ENCODE results near the gene NDUFS8. TPM values are rescaled to one million over a fixed set of nuclear protein-coding genes. Genes with fewer than 3 reads are reported as not detected.
"Not testable (repeated sequence)": the region's sequence is repeated elsewhere in the genome, so short reads cannot be mapped to it uniquely, and the experiment has no call there.

The NDUFS8 gene
- polyA plus RNA-seq, 3 donors = 62.9 to 141 (median 114) TPM

- H3K4me3 Mint-ChIP-seq = no peak overlapping the region
- TF ChIP-seq, protein P1, sequence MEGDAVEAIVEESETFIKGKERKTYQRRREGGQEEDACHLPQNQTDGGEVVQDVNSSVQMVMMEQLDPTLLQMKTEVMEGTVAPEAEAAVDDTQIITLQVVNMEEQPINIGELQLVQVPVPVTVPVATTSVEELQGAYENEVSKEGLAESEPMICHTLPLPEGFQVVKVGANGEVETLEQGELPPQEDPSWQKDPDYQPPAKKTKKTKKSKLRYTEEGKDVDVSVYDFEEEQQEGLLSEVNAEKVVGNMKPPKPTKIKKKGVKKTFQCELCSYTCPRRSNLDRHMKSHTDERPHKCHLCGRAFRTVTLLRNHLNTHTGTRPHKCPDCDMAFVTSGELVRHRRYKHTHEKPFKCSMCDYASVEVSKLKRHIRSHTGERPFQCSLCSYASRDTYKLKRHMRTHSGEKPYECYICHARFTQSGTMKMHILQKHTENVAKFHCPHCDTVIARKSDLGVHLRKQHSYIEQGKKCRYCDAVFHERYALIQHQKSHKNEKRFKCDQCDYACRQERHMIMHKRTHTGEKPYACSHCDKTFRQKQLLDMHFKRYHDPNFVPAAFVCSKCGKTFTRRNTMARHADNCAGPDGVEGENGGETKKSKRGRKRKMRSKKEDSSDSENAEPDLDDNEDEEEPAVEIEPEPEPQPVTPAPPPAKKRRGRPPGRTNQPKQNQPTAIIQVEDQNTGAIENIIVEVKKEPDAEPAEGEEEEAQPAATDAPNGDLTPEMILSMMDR (IDR thresholded peaks at IDR 0.05) = no peak
- H3K4me1 Mint-ChIP-seq = no peaks in the 10 kb centered on the region
- intact Hi-C loops (cut with micrococcal nuclease) = no loop called here
- peaks cover 9 to 19% (median 13%) of the 10 kb centered on the region in 3 donors for H3K27me3 Mint-ChIP-seq (ENCODE audit: low read depth in 3 of 3)
- H3K9me3 Mint-ChIP-seq = no peaks in the 10 kb centered on the region
- H2AFZ ChIP-seq (ENCODE audit: insufficient read depth, low read depth, low read length, poor library complexity, severe bottlenecking) = no peak overlapping the region
- H3K9ac ChIP-seq (ENCODE audit: insufficient read depth, low read length, poor library complexity, severe bottlenecking) = no peak overlapping the region
- no peak overlapping the region for H3K4me2 ChIP-seq (replicated peaks; ENCODE audit: extremely low read depth, low read length, poor library complexity, severe bottlenecking)
- no peak overlapping the region for H3K27ac Mint-ChIP-seq
- no peaks in the 10 kb centered on the region for H3K36me3 Mint-ChIP-seq
- no peak overlapping the region for H3K27ac ChIP-seq (ENCODE audit: low read depth in 1 of 2, low read length in 2 of 2)
- no peaks in the 10 kb centered on the region for H4K20me1 ChIP-seq (ENCODE audit: insufficient read depth, low read length)
- H3K9me3 ChIP-seq (replicated peaks in 1 of 2; ENCODE audit: control insufficient read depth in 1 of 2, insufficient read depth in 1 of 2, low read length in 2 of 2) = no peaks in the 10 kb centered on the region
- 82% methylated on average over 10 of the region's 29 CpGs for WGBS (ENCODE audit: insufficient coverage)
- H3K4me3 ChIP-seq (replicated peaks in 1 of 3; ENCODE audit: low read depth in 2 of 3, low read length in 3 of 3) = no peak overlapping the region
- H3K36me3 ChIP-seq (replicated peaks in 1 of 2; ENCODE audit: control insufficient read depth in 1 of 2, insufficient read depth in 2 of 2, low read length in 2 of 2) = no peaks in the 10 kb centered on the region
- DNase-seq = no peak
- H3K27me3 ChIP-seq (ENCODE audit: control insufficient read depth in 2 of 2, insufficient read depth in 2 of 2, low read length in 2 of 2) = peaks cover 0 to under 1% of the 10 kb centered on the region in 2 donors
- H3K79me2 ChIP-seq (ENCODE audit: insufficient read depth, low read length) = no peaks in the 10 kb centered on the region
- no peaks in the 10 kb centered on the region for H3K4me1 ChIP-seq (ENCODE audit: control insufficient read depth in 1 of 2, insufficient read depth in 2 of 2, low read length in 2 of 2)
These were observed 46.5 kb upstream of the NDUFS8 start for GRCh38 chr11:67983951-67984350.

DNA sequence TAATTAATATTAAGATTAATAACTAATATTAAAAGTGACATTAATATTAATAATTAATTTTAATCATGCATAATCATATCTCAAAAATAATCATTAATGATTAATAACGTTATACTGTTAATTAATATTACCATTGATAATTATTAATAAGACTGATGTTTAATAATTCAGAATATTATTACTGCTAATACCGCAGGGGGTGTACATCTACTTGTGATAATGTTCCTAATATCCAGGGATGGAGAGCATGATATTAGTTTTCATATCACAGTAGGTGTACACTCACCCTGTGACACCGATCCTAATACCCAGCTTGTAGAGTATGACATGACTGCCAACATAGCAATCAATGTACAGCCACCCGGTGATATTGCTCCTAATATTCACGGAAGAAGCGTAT, 45.2 kb upstream of the NDUFS8 start:
- H3K4me3 Mint-ChIP-seq; H3K79me2 ChIP-seq (ENCODE audit: insufficient read depth, low read length); intact Hi-C loops (cut with micrococcal nuclease); H3K27ac ChIP-seq (ENCODE audit: low read depth in 1 of 2, low read length in 2 of 2); DNase-seq; H3K36me3 Mint-ChIP-seq; H3K9ac ChIP-seq (ENCODE audit: insufficient read depth, low read length, poor library complexity, severe bottlenecking); H3K27ac Mint-ChIP-seq; H4K20me1 ChIP-seq (ENCODE audit: insufficient read depth, low read length); H3K4me3 ChIP-seq (replicated peaks in 1 of 3; ENCODE audit: low read depth in 2 of 3, low read length in 3 of 3); H3K9me3 Mint-ChIP-seq; H2AFZ ChIP-seq (ENCODE audit: insufficient read depth, low read depth, low read length, poor library complexity, severe bottlenecking); H3K9me3 ChIP-seq (replicated peaks in 1 of 2; ENCODE audit: control insufficient read depth in 1 of 2, insufficient read depth in 1 of 2, low read length in 2 of 2); H3K4me1 Mint-ChIP-seq; H3K4me2 ChIP-seq (replicated peaks; ENCODE audit: extremely low read depth, low read length, poor library complexity, severe bottlenecking); H3K4me1 ChIP-seq (ENCODE audit: control insufficient read depth in 1 of 2, insufficient read depth in 2 of 2, low read length in 2 of 2); H3K27me3 ChIP-seq (ENCODE audit: control insufficient read depth in 2 of 2, insufficient read depth in 2 of 2, low read length in 2 of 2); H3K36me3 ChIP-seq (replicated peaks in 1 of 2; ENCODE audit: control insufficient read depth in 1 of 2, insufficient read depth in 2 of 2, low read length in 2 of 2): not testable (repeated sequence)
- 100% methylated on average over 1 of the region's 6 CpGs for WGBS (ENCODE audit: insufficient coverage)
- H3K27me3 Mint-ChIP-seq (ENCODE audit: low read depth in 3 of 3) = peaks cover 3 to 12% (median 8%) of the 10 kb centered on the region in 3 donors

DNA sequence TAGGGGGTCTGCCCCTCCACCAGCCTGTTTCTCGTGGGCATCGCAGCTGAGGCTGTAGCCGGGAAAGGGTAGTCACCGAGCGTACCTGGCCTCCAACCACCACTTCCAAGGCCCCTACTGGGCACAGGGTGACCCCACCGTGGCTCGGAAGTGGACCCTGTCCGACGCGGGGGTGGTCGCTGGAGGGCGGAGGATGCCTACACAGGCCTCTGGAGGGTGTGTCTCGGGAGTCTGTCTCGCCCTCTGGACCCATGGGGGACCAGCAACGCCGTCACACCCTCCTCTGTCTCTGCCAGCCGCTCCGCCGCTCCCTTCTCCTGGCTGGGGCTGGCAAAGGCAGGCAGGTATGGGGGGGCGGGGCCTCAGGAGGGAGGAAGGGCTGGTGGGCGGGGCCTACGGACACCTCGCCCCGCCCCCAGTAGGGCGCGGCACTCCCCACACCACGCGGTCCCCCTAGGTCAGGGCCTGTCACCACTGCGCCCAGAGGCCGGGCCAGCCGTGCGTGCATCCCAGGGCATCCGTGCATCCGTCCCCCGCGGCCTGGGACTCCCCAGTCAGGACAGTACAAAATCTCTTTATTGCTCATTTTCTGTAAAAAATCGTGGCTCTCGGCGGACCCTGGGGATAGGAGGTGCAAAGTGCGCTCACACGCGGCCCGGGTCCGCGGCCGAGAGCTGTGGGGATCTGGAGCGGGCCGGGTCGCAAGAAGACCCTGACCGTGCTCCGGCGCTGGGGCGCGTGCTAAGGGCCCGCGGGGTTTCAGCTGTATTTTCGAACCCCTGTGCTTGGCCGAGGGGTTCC, 39.7 kb upstream of the NDUFS8 start:
- H3K27me3 ChIP-seq (ENCODE audit: control insufficient read depth in 2 of 2, insufficient read depth in 2 of 2, low read length in 2 of 2); H3K79me2 ChIP-seq (ENCODE audit: insufficient read depth, low read length); H2AFZ ChIP-seq (ENCODE audit: insufficient read depth, low read depth, low read length, poor library complexity, severe bottlenecking); H3K9me3 ChIP-seq (replicated peaks in 1 of 2; ENCODE audit: control insufficient read depth in 1 of 2, insufficient read depth in 1 of 2, low read length in 2 of 2); H3K4me1 ChIP-seq (ENCODE audit: control insufficient read depth in 1 of 2, insufficient read depth in 2 of 2, low read length in 2 of 2); intact Hi-C loops (cut with micrococcal nuclease); H3K4me3 Mint-ChIP-seq; H3K4me3 ChIP-seq (replicated peaks in 1 of 3; ENCODE audit: low read depth in 2 of 3, low read length in 3 of 3); H3K27ac ChIP-seq (ENCODE audit: low read depth in 1 of 2, low read length in 2 of 2); H3K9me3 Mint-ChIP-seq; H3K9ac ChIP-seq (ENCODE audit: insufficient read depth, low read length, poor library complexity, severe bottlenecking); H3K27me3 Mint-ChIP-seq (ENCODE audit: low read depth in 3 of 3); H3K4me2 ChIP-seq (replicated peaks; ENCODE audit: extremely low read depth, low read length, poor library complexity, severe bottlenecking): not testable (repeated sequence)
- Mint-ChIP-seq H3K36me3 (peaks cover 26 to 35% of the 10 kb centered on the region in 2 donors), H3K4me1 (peaks cover 15% of the 10 kb centered on the region), H3K27ac (peak overlapping the region in 2 of 7 donors; percentile 60 to 73)
- WGBS (ENCODE audit: insufficient coverage) = 57% methylated on average over 31 of the region's 58 CpGs
- peak in 2 of 3 donors; percentile 22 to 46 for DNase-seq
- Histone ChIP-seq H3K36me3 (replicated peaks in 1 of 2; ENCODE audit: control insufficient read depth in 1 of 2, insufficient read depth in 2 of 2, low read length in 2 of 2) (peaks cover 14 to 27% of the 10 kb centered on the region in 2 donors), H4K20me1 (ENCODE audit: insufficient read depth, low read length) (peaks cover 33% of the 10 kb centered on the region)
